Ammon's horn (tissue), 1 donor: Measurements from ENCODE around the gene ARHGAP10.
A peak's percentile ranks its signal among the peaks of the same experiment; 100 is the strongest.

Source experiments
- DNase-seq: peaks from one replicate; pipeline ENCODE4 v3.0.0-alpha.2; 2016; ENCODE audit warnings: low spot score

ARHGAP10 gene

GRCh38 chr4:147950261-147950660 is 218.4 kb downstream of the ARHGAP10 start:
- DNase-seq = no peak

GRCh38 chr4:147950841-147951240 is 219.0 kb downstream of the ARHGAP10 start:
- DNase-seq = no peak

GRCh38 chr4:147954850-147955249 is 223.0 kb downstream of the ARHGAP10 start:
- no peak for DNase-seq

GRCh38 chr4:147955827-147956558 is 224.1 kb downstream of the ARHGAP10 start:
- DNase-seq = no peak

GRCh38 chr4:147957446-147957845 is 225.6 kb downstream of the ARHGAP10 start:
- DNase-seq = no peak

GRCh38 chr4:147958057-147958456 is 226.2 kb downstream of the ARHGAP10 start:
- DNase-seq = no peak

- DNase-seq = peak; percentile 23
Observed at GRCh38 chr4:147958489-147959065, 226.7 kb downstream of the ARHGAP10 start.

- no peak for DNase-seq
Observed at GRCh38 chr4:147960971-147961370, 229.1 kb downstream of the ARHGAP10 start.

- DNase-seq = no peak
Observed at GRCh38 chr4:147963839-147964238, 232.0 kb downstream of the ARHGAP10 start.

GRCh38 chr4:147964266-147964880 is 232.5 kb downstream of the ARHGAP10 start:
- DNase-seq = no peak

GRCh38 chr4:147965056-147965455 is 233.2 kb downstream of the ARHGAP10 start:
- DNase-seq = no peak

GRCh38 chr4:147965873-147966272 is 234.0 kb downstream of the ARHGAP10 start:
- no peak for DNase-seq

GRCh38 chr4:147968641-147969040 is 236.8 kb downstream of the ARHGAP10 start:
- no peak for DNase-seq

GRCh38 chr4:147969573-147970385 is 237.9 kb downstream of the ARHGAP10 start:
- DNase-seq = no peak

- DNase-seq = no peak
Observed at GRCh38 chr4:147971116-147971515, 239.2 kb downstream of the ARHGAP10 start.

GRCh38 chr4:147975325-147975724 is 243.4 kb downstream of the ARHGAP10 start:
- DNase-seq = no peak

- no peak for DNase-seq
Observed at GRCh38 chr4:147975933-147976928, 244.3 kb downstream of the ARHGAP10 start.

GRCh38 chr4:147980586-147980985 is 248.7 kb downstream of the ARHGAP10 start:
- DNase-seq = no peak

GRCh38 chr4:147981305-147981704 is 249.4 kb downstream of the ARHGAP10 start:
- DNase-seq = no peak

GRCh38 chr4:147984065-147984777 is 252.3 kb downstream of the ARHGAP10 start:
- DNase-seq = peak; percentile 66

GRCh38 chr4:147984778-147985138 is 252.9 kb downstream of the ARHGAP10 start:
- no peak for DNase-seq
